GM12892 (cell line): ENCODE data around the gene PRDM16.

Experiments
- POLR2A ChIP-seq: IDR thresholded peaks from 2 replicates; pipeline ENCODE4 v1.6.1; 2011; ENCODE audit warnings: low read depth, low read length, control low read depth
- POLR2AphosphoS5 ChIP-seq: IDR thresholded peaks from 2 replicates; pipeline ENCODE4 v1.6.1; 2011; ENCODE audit warnings: low read depth, low read length, control low read depth
- TAF1 ChIP-seq: IDR thresholded peaks from 2 replicates; pipeline ENCODE4 v1.6.1; 2011; ENCODE audit warnings: low read depth, mild to moderate bottlenecking, control low read depth, low read length, borderline replicate concordance

DNA sequence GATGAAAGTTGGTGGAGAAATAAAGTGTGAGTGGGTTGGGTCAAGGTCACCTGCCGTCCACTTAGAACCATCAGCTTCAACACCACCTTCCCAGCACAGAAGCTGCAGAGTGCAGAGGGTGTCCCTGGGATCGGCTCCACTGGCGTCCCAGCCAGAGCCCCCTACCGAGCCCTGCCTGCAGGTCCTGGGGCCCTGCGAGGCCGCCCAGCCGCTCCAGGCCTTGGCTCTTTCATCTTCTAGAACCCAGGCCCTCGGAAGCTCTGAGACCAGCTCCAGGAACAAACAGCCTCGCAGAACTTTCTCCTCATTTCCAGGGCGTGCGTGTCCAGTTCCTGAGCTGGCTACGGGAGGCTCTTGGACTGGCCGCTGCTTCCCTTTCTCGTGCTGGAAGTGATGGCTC is 166.0 kb downstream of the PRDM16 start:
- TF ChIP-seq POLR2A (no peak), POLR2AphosphoS5 (no peak), TAF1 (no peak)
